ENCODE measurements around the gene CCDC57. TPM values are rescaled to one million over a fixed set of nuclear protein-coding genes. Genes with fewer than 3 reads are reported as not detected.

Gene CCDC57
- total and polyA plus RNA-seq, 9 of the 15 experiments (the other 6 are each of a cell fraction or from before 2014, with no cell fraction given): 0.83 to 36.2 (median 13.6) TPM

DNA sequence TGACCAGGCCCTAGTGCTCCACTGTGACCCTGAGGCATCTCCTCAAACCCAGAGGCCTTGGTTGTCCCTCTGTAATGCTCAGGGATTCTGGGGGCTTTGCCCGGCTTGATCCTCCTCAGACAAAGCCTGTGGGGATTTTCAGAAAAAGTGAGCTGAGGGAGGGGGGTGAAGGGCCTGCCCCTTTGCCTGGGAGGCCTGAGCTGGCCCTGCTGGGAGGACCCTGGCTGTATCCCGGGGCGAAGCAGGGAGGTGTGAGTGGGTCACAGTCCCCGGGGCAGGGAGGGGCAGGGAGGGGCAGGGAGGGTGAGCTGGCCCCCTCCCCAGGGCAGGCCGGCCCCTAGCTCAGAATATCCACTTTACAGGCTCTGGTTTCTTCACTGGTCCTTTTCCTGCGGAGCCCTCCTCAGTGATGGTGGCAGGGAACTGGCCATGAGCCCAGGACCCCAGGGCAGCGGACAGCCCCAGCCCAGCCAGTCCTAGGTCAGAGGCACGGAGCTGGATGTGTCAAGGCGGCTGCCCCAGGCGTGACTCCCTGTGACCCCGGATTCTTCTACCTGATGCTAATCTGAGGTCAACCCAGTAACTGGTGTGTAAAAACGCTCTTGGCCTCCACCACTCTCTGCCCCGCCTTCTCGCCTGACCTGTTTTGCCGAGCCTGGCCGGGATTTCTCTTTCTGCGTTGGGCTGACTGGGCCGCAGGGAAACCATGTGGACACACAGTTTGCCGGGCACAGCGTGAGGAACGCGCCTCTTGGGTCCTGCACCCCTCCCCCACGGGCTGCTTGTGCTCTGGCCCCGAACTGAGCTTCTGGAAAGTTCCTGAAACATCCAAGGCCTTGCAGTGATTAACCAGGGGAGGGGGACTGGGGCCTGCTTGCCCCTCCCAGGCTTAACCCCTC is 108.8 kb downstream of the CCDC57 start (continued):
- TF ChIP-seq TCF7 (IDR thresholded peaks at IDR 0.05; ENCODE audit: borderline replicate concordance): no peak
- no peak for TF ChIP-seq PHTF2 (CRISPR knock-in tag; IDR thresholded peaks at IDR 0.05)
- no peak for TF ChIP-seq ZKSCAN3 (CRISPR knock-in tag; IDR thresholded peaks at IDR 0.05)
- TF ChIP-seq, protein P1, sequence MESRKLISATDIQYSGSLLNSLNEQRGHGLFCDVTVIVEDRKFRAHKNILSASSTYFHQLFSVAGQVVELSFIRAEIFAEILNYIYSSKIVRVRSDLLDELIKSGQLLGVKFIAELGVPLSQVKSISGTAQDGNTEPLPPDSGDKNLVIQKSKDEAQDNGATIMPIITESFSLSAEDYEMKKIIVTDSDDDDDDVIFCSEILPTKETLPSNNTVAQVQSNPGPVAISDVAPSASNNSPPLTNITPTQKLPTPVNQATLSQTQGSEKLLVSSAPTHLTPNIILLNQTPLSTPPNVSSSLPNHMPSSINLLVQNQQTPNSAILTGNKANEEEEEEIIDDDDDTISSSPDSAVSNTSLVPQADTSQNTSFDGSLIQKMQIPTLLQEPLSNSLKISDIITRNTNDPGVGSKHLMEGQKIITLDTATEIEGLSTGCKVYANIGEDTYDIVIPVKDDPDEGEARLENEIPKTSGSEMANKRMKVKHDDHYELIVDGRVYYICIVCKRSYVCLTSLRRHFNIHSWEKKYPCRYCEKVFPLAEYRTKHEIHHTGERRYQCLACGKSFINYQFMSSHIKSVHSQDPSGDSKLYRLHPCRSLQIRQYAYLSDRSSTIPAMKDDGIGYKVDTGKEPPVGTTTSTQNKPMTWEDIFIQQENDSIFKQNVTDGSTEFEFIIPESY (CRISPR knock-in tag; IDR thresholded peaks at IDR 0.05): peak; percentile 36; the same call in 1 of the 2 replicates
- no peak for TF ChIP-seq POLR2AphosphoS5 (IDR thresholded peaks at IDR 0.05; ENCODE audit: control insufficient read depth, insufficient read depth, low read depth, low read length)
- TF ChIP-seq HDAC1 (IDR thresholded peaks at IDR 0.05): no peak
- no peak for TF ChIP-seq NCOA4 (IDR thresholded peaks at IDR 0.05; ENCODE audit: partially characterized antibody)
- no peak for TF ChIP-seq NCOA6 (IDR thresholded peaks at IDR 0.05)
- TF ChIP-seq, protein P2, sequence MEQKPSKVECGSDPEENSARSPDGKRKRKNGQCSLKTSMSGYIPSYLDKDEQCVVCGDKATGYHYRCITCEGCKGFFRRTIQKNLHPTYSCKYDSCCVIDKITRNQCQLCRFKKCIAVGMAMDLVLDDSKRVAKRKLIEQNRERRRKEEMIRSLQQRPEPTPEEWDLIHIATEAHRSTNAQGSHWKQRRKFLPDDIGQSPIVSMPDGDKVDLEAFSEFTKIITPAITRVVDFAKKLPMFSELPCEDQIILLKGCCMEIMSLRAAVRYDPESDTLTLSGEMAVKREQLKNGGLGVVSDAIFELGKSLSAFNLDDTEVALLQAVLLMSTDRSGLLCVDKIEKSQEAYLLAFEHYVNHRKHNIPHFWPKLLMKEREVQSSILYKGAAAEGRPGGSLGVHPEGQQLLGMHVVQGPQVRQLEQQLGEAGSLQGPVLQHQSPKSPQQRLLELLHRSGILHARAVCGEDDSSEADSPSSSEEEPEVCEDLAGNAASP (IDR thresholded peaks at IDR 0.05): no peak
- TF ChIP-seq, protein P3, sequence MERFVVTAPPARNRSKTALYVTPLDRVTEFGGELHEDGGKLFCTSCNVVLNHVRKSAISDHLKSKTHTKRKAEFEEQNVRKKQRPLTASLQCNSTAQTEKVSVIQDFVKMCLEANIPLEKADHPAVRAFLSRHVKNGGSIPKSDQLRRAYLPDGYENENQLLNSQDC (CRISPR knock-in tag; IDR thresholded peaks at IDR 0.05): no peak
- peak; percentile 59 for TF ChIP-seq POLR2G (IDR thresholded peaks at IDR 0.05; ENCODE audit: low read depth, low read length)
- TF ChIP-seq, protein P4, sequence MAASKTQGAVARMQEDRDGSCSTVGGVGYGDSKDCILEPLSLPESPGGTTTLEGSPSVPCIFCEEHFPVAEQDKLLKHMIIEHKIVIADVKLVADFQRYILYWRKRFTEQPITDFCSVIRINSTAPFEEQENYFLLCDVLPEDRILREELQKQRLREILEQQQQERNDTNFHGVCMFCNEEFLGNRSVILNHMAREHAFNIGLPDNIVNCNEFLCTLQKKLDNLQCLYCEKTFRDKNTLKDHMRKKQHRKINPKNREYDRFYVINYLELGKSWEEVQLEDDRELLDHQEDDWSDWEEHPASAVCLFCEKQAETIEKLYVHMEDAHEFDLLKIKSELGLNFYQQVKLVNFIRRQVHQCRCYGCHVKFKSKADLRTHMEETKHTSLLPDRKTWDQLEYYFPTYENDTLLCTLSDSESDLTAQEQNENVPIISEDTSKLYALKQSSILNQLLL (CRISPR knock-in tag; IDR thresholded peaks at IDR 0.05; ENCODE audit: borderline replicate concordance): no peak
- TF ChIP-seq LCOR (CRISPR knock-in tag; IDR thresholded peaks at IDR 0.05): no peak
- no peak for TF ChIP-seq MXI1 (IDR thresholded peaks at IDR 0.05; ENCODE audit: low read depth, low read length)
- TF ChIP-seq TFAM (CRISPR knock-in tag; conservative IDR thresholded peaks at IDR 0.05): no peak
- no peak for TF ChIP-seq HIVEP1 (CRISPR knock-in tag; IDR thresholded peaks at IDR 0.05)
- TF ChIP-seq MCM3 (IDR thresholded peaks at IDR 0.05): no peak
- no peak for TF ChIP-seq ZNF133 (CRISPR knock-in tag; IDR thresholded peaks at IDR 0.05)
- TF ChIP-seq GTF2E2 (tag; IDR thresholded peaks at IDR 0.05): no peak
- TF ChIP-seq ATF7 (IDR thresholded peaks at IDR 0.05): no peak
- TF ChIP-seq FOXA3 (CRISPR knock-in tag; conservative IDR thresholded peaks at IDR 0.05 in 1 of 2, IDR thresholded peaks at IDR 0.05 in 1 of 2): no peak
